Thoracic aorta (tissue), 2 donors: ENCODE data around the gene RGS10. TPM values are rescaled to one million over a fixed set of nuclear protein-coding genes. Genes with fewer than 3 reads are reported as not detected.

ENCODE experiments used
- ATAC-seq: fragments of 150-250 bp; one replicate; pipeline ENCODE4 v1.8.0; 2017; ENCODE audit warnings: low read depth; ENCODE audit not compliant: insufficient number of reproducible peaks, low FRiP score
- DNase-seq: peaks from one replicate; pipeline ENCODE4 v3.0.0-alpha.2; 2020; ENCODE audit warnings: low spot score
- H3K27ac ChIP-seq, 2 donors: fragments of 200-600 bp; sonication (generic); 1 replicate in 1 of 2; 2 replicates in 1 of 2; pipeline ENCODE4 v1.5.1; 2016; ENCODE audit warnings: mild to moderate bottlenecking in 2 of 2, moderate library complexity in 2 of 2
- H3K27me3 ChIP-seq: fragments of 200-600 bp; sonication (generic); replicated peaks from 2 replicates; pipeline ENCODE4 v1.6.0; 2016; ENCODE audit warnings: mild to moderate bottlenecking; ENCODE audit not compliant: insufficient read depth
- H3K36me3 ChIP-seq: fragments of 200-600 bp; sonication (generic); one replicate; pipeline ENCODE4 v1.5.1; 2016
- H3K4me1 ChIP-seq, 2 donors: fragments of 200-600 bp; sonication (generic); 1 replicate in 1 of 2; 2 replicates in 1 of 2; pipeline versions ENCODE4 v1.5.1 to v1.6.0; 2016; ENCODE audit warnings: low read depth in 2 of 2, mild to moderate bottlenecking in 1 of 2; ENCODE audit not compliant: control insufficient read depth in 1 of 2
- H3K4me3 ChIP-seq: fragments of 200-600 bp; sonication (generic); 2 replicates; pipeline ENCODE4 v1.5.1; 2016; ENCODE audit warnings: mild to moderate bottlenecking
- H3K9me3 ChIP-seq: fragments of 200-600 bp; sonication (generic); 2 replicates; pipeline ENCODE4 v1.5.1; 2016
- CTCF ChIP-seq: fragments of 200-600 bp; sonication (generic); IDR thresholded peaks from one replicate; pipeline ENCODE4 v1.5.1; 2019; ENCODE audit warnings: antibody characterized with exemption
- total RNA-seq, 2 donors: library from RNA; depleted of rRNA; stranded (reverse); fragments of >200 nt; gene quantifications; one replicate each; pipeline versions ENCODE4 v1.1.0 to v1.2.3, GENCODE V29; 2016

RGS10 gene
- total RNA-seq, 2 donors from 2014 or later, result 33.2 to 37.1 TPM

DNA sequence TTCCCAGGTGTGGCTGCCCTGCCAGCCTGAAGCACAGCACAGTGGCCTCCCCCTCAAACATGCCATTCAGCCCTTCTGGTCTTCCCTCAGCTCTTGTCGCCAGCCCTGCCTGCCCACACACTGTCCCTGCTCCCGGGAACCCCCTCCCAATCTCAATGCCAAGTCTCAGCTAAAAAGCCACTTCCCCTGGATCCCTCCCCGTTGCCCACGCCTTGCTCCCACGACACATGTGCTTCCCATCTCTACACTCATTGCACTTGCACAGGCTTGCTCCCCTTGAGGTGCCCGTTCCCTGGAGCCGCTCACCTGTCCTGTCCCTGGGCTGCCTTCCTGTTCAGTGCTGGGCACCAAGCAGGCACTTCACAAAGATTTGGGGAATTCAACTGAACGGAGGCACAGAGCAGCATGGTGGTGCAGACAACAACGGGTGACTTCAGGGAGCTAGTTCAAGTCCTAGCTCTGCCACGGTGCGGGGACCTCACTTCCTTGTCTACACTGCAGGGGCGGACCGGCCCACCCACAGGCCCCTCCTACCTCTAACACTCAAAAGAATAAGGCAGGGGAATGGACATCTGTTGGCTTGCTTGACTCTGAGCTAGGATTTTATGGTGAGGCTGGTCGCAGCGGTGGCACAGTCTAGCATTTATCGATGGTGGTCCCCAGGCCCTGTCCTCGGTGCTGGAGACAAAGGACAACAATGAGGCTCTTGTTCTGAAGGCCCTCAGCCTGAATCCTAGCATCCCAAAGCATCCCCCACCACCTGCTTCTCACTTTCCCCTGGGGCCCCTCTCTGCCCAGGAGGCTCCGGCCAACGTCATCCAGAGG is 18.4 kb downstream of the RGS10 start:
- Histone ChIP-seq H3K27me3 (no peaks in the 10 kb centered on the region), H3K36me3 (peaks cover 3% of the 10 kb centered on the region), H3K4me1 (peaks cover 3 to 8% of the 10 kb centered on the region in 2 donors), H3K4me3 (no peak overlapping the region), H3K9me3 (no peaks in the 10 kb centered on the region), H3K27ac (no peak overlapping the region)
- DNase-seq (no peak), ATAC-seq (no peak)
- no peak for TF ChIP-seq CTCF

- ATAC-seq (no peak), DNase-seq (no peak)
Observed at GRCh38 chr10:119522747-119523426, 19.6 kb downstream of the RGS10 start.

DNA sequence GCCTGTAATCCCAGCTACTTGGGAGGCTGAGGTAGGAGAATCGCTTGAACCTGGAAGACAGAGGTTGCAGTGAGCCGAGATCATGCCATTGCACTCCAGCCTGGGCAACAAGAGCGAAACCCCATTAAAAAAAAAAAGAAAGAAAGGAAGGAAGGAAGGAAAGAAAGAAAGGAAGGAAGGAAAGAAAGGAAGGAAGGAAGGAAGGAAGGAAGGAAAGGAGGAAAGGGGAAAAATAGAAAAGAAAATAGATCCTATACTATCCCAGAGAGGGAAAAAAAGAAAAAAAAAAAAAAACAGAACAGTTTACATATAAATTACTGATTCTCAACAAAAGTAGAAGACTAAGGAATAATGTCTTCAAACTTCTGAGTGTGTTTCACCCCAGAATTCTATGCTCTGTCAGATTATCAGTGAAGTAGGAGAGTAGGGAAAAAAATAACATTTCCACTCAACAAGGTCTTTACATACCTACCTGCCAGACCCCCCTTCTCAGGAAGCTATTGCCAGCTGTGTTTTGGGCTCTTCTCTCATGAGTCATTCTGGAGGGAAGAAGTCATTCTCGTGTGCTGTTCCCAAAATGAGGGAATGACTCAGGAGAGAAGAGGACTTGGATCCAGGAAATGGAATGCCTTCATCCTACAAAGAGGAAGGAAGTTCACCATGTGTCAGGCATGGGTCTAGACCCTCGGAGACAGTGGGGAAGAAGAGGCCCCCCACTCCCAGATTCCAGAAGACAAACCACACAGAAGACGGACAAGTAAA is 20.9 kb downstream of the RGS10 start:
- DNase-seq (no peak), ATAC-seq (no peak)
- peaks cover 0 to 7% of the 10 kb centered on the region in 2 donors for H3K4me1 ChIP-seq
- no peaks in the 10 kb centered on the region for H3K9me3 ChIP-seq
- H3K4me3 ChIP-seq, result no peak overlapping the region
- no peak for TF ChIP-seq CTCF
- no peaks in the 10 kb centered on the region for H3K27me3 ChIP-seq
- H3K36me3 ChIP-seq, result peaks cover 3% of the 10 kb centered on the region
- H3K27ac ChIP-seq, result no peak overlapping the region

More at GRCh38 chr10:119522747-119523426, 19.6 kb downstream of the RGS10 start:
- Histone ChIP-seq H3K9me3 (no peaks in the 10 kb centered on the region), H3K27ac (no peak overlapping the region), H3K36me3 (peaks cover 3% of the 10 kb centered on the region), H3K4me1 (peaks cover 0 to 8% of the 10 kb centered on the region in 2 donors), H3K27me3 (no peaks in the 10 kb centered on the region), H3K4me3 (no peak overlapping the region)
- no peak for TF ChIP-seq CTCF

GRCh38 chr10:119520283-119520682 is 22.2 kb downstream of the RGS10 start:
- DNase-seq (no peak), ATAC-seq (no peak)
- H3K27me3 ChIP-seq, result no peaks in the 10 kb centered on the region
- H3K4me3 ChIP-seq, result no peak overlapping the region
- no peaks in the 10 kb centered on the region for H3K4me1 ChIP-seq
- H3K9me3 ChIP-seq, result no peaks in the 10 kb centered on the region
- no peak for TF ChIP-seq CTCF
- H3K36me3 ChIP-seq, result peaks cover 3% of the 10 kb centered on the region
- no peak overlapping the region for H3K27ac ChIP-seq

- ATAC-seq, result no peak
- Histone ChIP-seq H3K4me1 (no peaks in the 10 kb centered on the region), H3K9me3 (no peaks in the 10 kb centered on the region), H3K4me3 (no peak overlapping the region), H3K27ac (no peak overlapping the region), H3K27me3 (no peaks in the 10 kb centered on the region), H3K36me3 (peaks cover under 1% of the 10 kb centered on the region)
- DNase-seq, result no peak
- no peak for TF ChIP-seq CTCF
Observed at GRCh38 chr10:119518936-119519335, 23.6 kb downstream of the RGS10 start.
